Endometrial microvascular endothelial cells (primary cell): ENCODE data around the gene FBH1. TPM values are rescaled to one million over a fixed set of nuclear protein-coding genes. Genes with fewer than 3 reads are reported as not detected.

Source experiments
- in situ Hi-C: cut with HindIII; loops from 2 replicates; pipeline ENCODE4 v1.10.0; 2017; ENCODE audit warnings: low sequenced_read_pairs, low pct_unique_long_range_greater_than_20kb; ENCODE audit errors: inconsistent ontology term
- total RNA-seq: library from RNA; depleted of rRNA; stranded (reverse); fragments of >200 nt; gene quantifications from one replicate; pipeline ENCODE4 v1.2.3, GENCODE V29; 2015; ENCODE audit errors: inconsistent ontology term

The FBH1 gene
- total RNA-seq, 1 donor from 2014 or later, result 93.5 TPM

- in situ Hi-C loops, result no loop called here
These were observed 91.5 kb downstream of the FBH1 start for GRCh38 chr10:5981529-5981928.

- in situ Hi-C loops, result no loop called here
These were observed 93.7 kb downstream of the FBH1 start for GRCh38 chr10:5983774-5984173.

- in situ Hi-C loops, result no loop called here
These were observed 95.0 kb downstream of the FBH1 start for GRCh38 chr10:5985029-5985428.

Other genes starting within 250 kb of the FBH1 start
- 10.3 TPM for gene ASB13, start 223.6 kb upstream of the FBH1 start, total RNA-seq
- gene TASOR2, start 205.4 kb upstream of the FBH1 start, total RNA-seq, result 48.7 TPM
- gene GDI2, start 76.8 kb upstream of the FBH1 start, total RNA-seq, result 408 TPM
- gene ANKRD16, start 350 bp upstream of the FBH1 start, total RNA-seq, result 3.6 TPM
- gene IL15RA, start 87.3 kb downstream of the FBH1 start, total RNA-seq, result 75.4 TPM
- gene IL2RA, start 172.1 kb downstream of the FBH1 start, total RNA-seq, result not detected
- 44.3 TPM for gene RBM17, start 198.8 kb downstream of the FBH1 start, total RNA-seq